M059J (cell line): Measurements from ENCODE around the gene PROKR2. TPM values are rescaled to one million over a fixed set of nuclear protein-coding genes. Genes with fewer than 3 reads are reported as not detected.

Experiments
- DNase-seq: peaks from one replicate; pipeline ENCODE4 v3.0.0-alpha.2; 2012; ENCODE audit warnings: low read depth
- total RNA-seq: library from RNA; depleted of rRNA; stranded (reverse); fragments of >200 nt; shearing (Covaris generic); gene quantifications from 2 replicates; pipeline ENCODE4 v1.2.3, GENCODE V29; 2014; rRNA removed

PROKR2 gene
- not detected in 2 replicates for total RNA-seq

- peak; percentile 7 for DNase-seq
Observed at GRCh38 chr20:5316188-5317158, at the start of gene PROKR2. TSS of gene PROKR2 (minus strand) at chr20:5316954. CDS start at chr20:5314369, 2,585 bp downstream.

- DNase-seq: peak; percentile 89
Observed at GRCh38 chr20:5364997-5365597, 48.3 kb upstream of the PROKR2 start.

- DNase-seq: peak; percentile 91
Observed at GRCh38 chr20:5364136-5364821, 47.5 kb upstream of the PROKR2 start.

- DNase-seq: peak; percentile 23
Observed at GRCh38 chr20:5362771-5363170, 46.0 kb upstream of the PROKR2 start.

- DNase-seq: no peak
Observed at GRCh38 chr20:5361176-5361575, 44.4 kb upstream of the PROKR2 start.

- DNase-seq: no peak
Observed at GRCh38 chr20:5357946-5358345, 41.2 kb upstream of the PROKR2 start.

GRCh38 chr20:5356941-5357340 lies 40.2 kb upstream of the PROKR2 start:
- peak; percentile 56 for DNase-seq

- DNase-seq: peak; percentile 43
Observed at GRCh38 chr20:5354901-5355300, 38.1 kb upstream of the PROKR2 start.

- DNase-seq: peak; percentile 83
Observed at GRCh38 chr20:5353624-5354496, 37.1 kb upstream of the PROKR2 start.

GRCh38 chr20:5349448-5349847 lies 32.7 kb upstream of the PROKR2 start:
- peak; percentile 68 for DNase-seq

GRCh38 chr20:5342021-5342420 lies 25.3 kb upstream of the PROKR2 start:
- DNase-seq: no peak

- no peak for DNase-seq
Observed at GRCh38 chr20:5331340-5331739, 14.6 kb upstream of the PROKR2 start.

GRCh38 chr20:5328268-5328667 lies 11.5 kb upstream of the PROKR2 start:
- DNase-seq: no peak

- no peak for DNase-seq
Observed at GRCh38 chr20:5327356-5327755, 10.6 kb upstream of the PROKR2 start.

GRCh38 chr20:5315807-5316187 lies 957 bp downstream of the PROKR2 start:
- DNase-seq: no peak

GRCh38 chr20:5313916-5314315 lies 2.8 kb downstream of the PROKR2 start:
- no peak for DNase-seq

GRCh38 chr20:5312518-5312917 lies 4.2 kb downstream of the PROKR2 start:
- DNase-seq: no peak

GRCh38 chr20:5309971-5310370 lies 6.8 kb downstream of the PROKR2 start:
- peak; percentile 22 for DNase-seq

GRCh38 chr20:5298811-5299210 lies 17.9 kb downstream of the PROKR2 start:
- no peak for DNase-seq

- DNase-seq: no peak
Observed at GRCh38 chr20:5297280-5298004, 19.3 kb downstream of the PROKR2 start.

GRCh38 chr20:5290596-5290995 lies 26.2 kb downstream of the PROKR2 start:
- DNase-seq: no peak
